A673 (cell line): ENCODE measurements around the gene ZSCAN18.

Source experiments
- EZH2 ChIP-seq: fragments of 200-600 bp; sonication (generic); IDR thresholded peaks from 2 replicates; pipeline ENCODE4 v1.6.1; 2017; ENCODE audit warnings: borderline replicate concordance, low read depth, mild to moderate bottlenecking, mixed read lengths, antibody characterized with exemption, low read length; ENCODE audit not compliant: poor library complexity, severe bottlenecking
- TF ChIP-seq, protein P1 (sequence below): fragments of 300-800, 200-600 bp; sonication (generic); conservative IDR thresholded peaks from 2 replicates; pipeline ENCODE4 v1.5.1; 2017; ENCODE audit warnings: low read depth, mild to moderate bottlenecking, antibody characterized with exemption, low read length, moderate library complexity, mixed read lengths

GRCh38 chr19:58044391-58044790 is 53.6 kb downstream of the ZSCAN18 start:
- TF ChIP-seq, protein P1, sequence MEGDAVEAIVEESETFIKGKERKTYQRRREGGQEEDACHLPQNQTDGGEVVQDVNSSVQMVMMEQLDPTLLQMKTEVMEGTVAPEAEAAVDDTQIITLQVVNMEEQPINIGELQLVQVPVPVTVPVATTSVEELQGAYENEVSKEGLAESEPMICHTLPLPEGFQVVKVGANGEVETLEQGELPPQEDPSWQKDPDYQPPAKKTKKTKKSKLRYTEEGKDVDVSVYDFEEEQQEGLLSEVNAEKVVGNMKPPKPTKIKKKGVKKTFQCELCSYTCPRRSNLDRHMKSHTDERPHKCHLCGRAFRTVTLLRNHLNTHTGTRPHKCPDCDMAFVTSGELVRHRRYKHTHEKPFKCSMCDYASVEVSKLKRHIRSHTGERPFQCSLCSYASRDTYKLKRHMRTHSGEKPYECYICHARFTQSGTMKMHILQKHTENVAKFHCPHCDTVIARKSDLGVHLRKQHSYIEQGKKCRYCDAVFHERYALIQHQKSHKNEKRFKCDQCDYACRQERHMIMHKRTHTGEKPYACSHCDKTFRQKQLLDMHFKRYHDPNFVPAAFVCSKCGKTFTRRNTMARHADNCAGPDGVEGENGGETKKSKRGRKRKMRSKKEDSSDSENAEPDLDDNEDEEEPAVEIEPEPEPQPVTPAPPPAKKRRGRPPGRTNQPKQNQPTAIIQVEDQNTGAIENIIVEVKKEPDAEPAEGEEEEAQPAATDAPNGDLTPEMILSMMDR, result no peak
- no peak for TF ChIP-seq EZH2
